ENCODE results near the gene SPEN. TPM values are rescaled to one million over a fixed set of nuclear protein-coding genes. Genes with fewer than 3 reads are reported as not detected.
A peak's percentile ranks its signal among the peaks of the same experiment; 100 is the strongest.

The SPEN gene
- total and polyA plus RNA-seq, 2 of the 13 experiments (the other 11 are each of a cell fraction or from before 2014, with no cell fraction given) = 4.8 to 14.0 TPM

GRCh38 chr1:15836772-15837669 is 10.5 kb upstream of the SPEN start:
- Histone ChIP-seq H2AFZ (ENCODE audit: low read length) (no peak overlapping the region), H3K27ac (ENCODE audit: extremely low read length, insufficient read depth, low read length) (no peak overlapping the region), H3K4me1 (ENCODE audit: insufficient read depth, low read length) (peaks cover 31% of the 10 kb centered on the region), H3K79me2 (ENCODE audit: insufficient read depth, low read length) (peaks cover 16% of the 10 kb centered on the region), H3K9me3 (ENCODE audit: low read length) (no peaks in the 10 kb centered on the region), H3K4me3 (replicated peaks in 1 of 3; ENCODE audit: insufficient read depth in 1 of 3, low read depth in 2 of 3, low read length in 3 of 3) (peak overlapping the region in 1 of 3 experiments; percentile 75; a peak in 1 of 6 replicates), H3K9ac (ENCODE audit: insufficient read depth, low read depth, low read length) (no peak overlapping the region), H3K27me3 (ENCODE audit: control insufficient read depth in 1 of 2, insufficient read depth in 2 of 2, low read length in 2 of 2) (no peaks in the 10 kb centered on the region; a peak in 1 of 5 replicates), H3K4me2 (ENCODE audit: low read depth, low read length) (peak overlapping the region; percentile 93; the same call in 1 of the 2 replicates), H4K20me1 (ENCODE audit: insufficient read depth, low read length) (no peaks in the 10 kb centered on the region), H3K36me3 (replicated peaks in 1 of 2; ENCODE audit: control insufficient read depth in 1 of 2, insufficient read depth in 2 of 2, low read length in 2 of 2) (no peaks in the 10 kb centered on the region)
- DNase-seq (ENCODE audit: low spot score) (no peak), ATAC-seq (no peak), FAIRE-seq (no peak)
- TF ChIP-seq, protein P1, sequence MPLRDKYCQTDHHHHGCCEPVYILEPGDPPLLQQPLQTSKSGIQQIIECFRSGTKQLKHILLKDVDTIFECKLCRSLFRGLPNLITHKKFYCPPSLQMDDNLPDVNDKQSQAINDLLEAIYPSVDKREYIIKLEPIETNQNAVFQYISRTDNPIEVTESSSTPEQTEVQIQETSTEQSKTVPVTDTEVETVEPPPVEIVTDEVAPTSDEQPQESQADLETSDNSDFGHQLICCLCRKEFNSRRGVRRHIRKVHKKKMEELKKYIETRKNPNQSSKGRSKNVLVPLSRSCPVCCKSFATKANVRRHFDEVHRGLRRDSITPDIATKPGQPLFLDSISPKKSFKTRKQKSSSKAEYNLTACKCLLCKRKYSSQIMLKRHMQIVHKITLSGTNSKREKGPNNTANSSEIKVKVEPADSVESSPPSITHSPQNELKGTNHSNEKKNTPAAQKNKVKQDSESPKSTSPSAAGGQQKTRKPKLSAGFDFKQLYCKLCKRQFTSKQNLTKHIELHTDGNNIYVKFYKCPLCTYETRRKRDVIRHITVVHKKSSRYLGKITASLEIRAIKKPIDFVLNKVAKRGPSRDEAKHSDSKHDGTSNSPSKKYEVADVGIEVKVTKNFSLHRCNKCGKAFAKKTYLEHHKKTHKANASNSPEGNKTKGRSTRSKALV (CRISPR knock-in tag; IDR thresholded peaks at IDR 0.05) = no peak
- TF ChIP-seq ZBTB42 (CRISPR knock-in tag; IDR thresholded peaks at IDR 0.05) = 0 out of 2 replicates have a peak, but pooled peaks have one; percentile 9
- TF ChIP-seq ATF7-NPFF (CRISPR knock-in tag; IDR thresholded peaks at IDR 0.05; ENCODE audit: low read depth) = 0 out of 2 replicates have a peak, but pooled peaks have one; percentile 3
- peak; percentile 50 for TF ChIP-seq AGO2 (optimal IDR thresholded peaks at IDR 0.05; ENCODE audit: low read depth, low read length)
- TF ChIP-seq YEATS4 (CRISPR knock-in tag; IDR thresholded peaks at IDR 0.05; ENCODE audit: borderline replicate concordance) = no peak
- TF ChIP-seq ZBTB38 (CRISPR knock-in tag; IDR thresholded peaks at IDR 0.05) = peak; percentile 43; the same call in 1 of the 2 replicates
- TF ChIP-seq TFDP1 (CRISPR knock-in tag; IDR thresholded peaks at IDR 0.05; ENCODE audit: borderline replicate concordance) = no peak
- no peak for TF ChIP-seq ZNF550 (CRISPR knock-in tag; IDR thresholded peaks at IDR 0.05; ENCODE audit: borderline replicate concordance)
- 96% methylated on average over 62 of the region's 62 CpGs for WGBS (ENCODE audit: low lambda C conversion rate)
- POLR2A ChIA-PET = interaction anchor here (1.0 to 4.2 kb wide), 4 partner anchors 10 to 22 kb away, joined by 3 to 64 read pairs (median 14); partner anchors contain the start of gene SPEN
- CTCF ChIA-PET (ENCODE audit: low intra/inter-chr PET ratio, low total read pairs) = no interaction called here
- no TSS peak for BruUV-seq (replicated peaks)
- intact Hi-C loops (cut with micrococcal nuclease; ENCODE audit: unreplicated experiment) = no loop called here
- in situ Hi-C loops (cut with HindIII; ENCODE audit: extremely low pct_ligation_motif_present, low pct_unique_long_range_greater_than_20kb) = no loop called here
